Liver (tissue), 9 donors: ENCODE measurements around the gene SLC47A2. TPM values are rescaled to one million over a fixed set of nuclear protein-coding genes. Genes with fewer than 3 reads are reported as not detected.

Experiments used
- DNase-seq: peaks from one replicate; pipeline ENCODE4 v3.0.0-alpha.2; 2017; ENCODE audit warnings: low spot score
- H3K27ac ChIP-seq, 2 donors: one replicate each; pipeline ENCODE4 v1.7.0; 2013; ENCODE audit warnings: inconsistent platforms in 2 of 2, low read length in 2 of 2, control low read depth in 1 of 2, low read depth in 1 of 2, mild to moderate bottlenecking in 1 of 2
- H3K27me3 ChIP-seq, 4 donors: one replicate each; pipeline versions ENCODE4 v1.6.1 to v1.7.0; 2013; ENCODE audit warnings: low read length in 3 of 4, inconsistent platforms in 1 of 4, mild to moderate bottlenecking in 1 of 4, moderate library complexity in 1 of 4; ENCODE audit not compliant: control insufficient read depth in 4 of 4, insufficient read depth in 4 of 4
- H3K36me3 ChIP-seq, 4 donors: one replicate each; pipeline versions ENCODE4 v1.6.1 to v1.7.0; 2013; ENCODE audit warnings: low read length in 3 of 4, mild to moderate bottlenecking in 3 of 4, low read depth in 1 of 4, moderate library complexity in 1 of 4; ENCODE audit not compliant: control insufficient read depth in 4 of 4, insufficient read depth in 3 of 4
- H3K4me1 ChIP-seq, 4 donors: one replicate each; pipeline versions ENCODE4 v1.6.1 to v1.7.0; 2013; ENCODE audit warnings: low read length in 3 of 4, mild to moderate bottlenecking in 3 of 4, moderate library complexity in 1 of 4; ENCODE audit not compliant: control insufficient read depth in 4 of 4, insufficient read depth in 4 of 4
- H3K4me3 ChIP-seq, 3 donors: one replicate each; pipeline versions ENCODE4 v1.6.1 to v1.7.0; 2013; ENCODE audit warnings: low read length in 3 of 3, control low read depth in 1 of 3, low read depth in 1 of 3, mild to moderate bottlenecking in 1 of 3
- H3K9ac ChIP-seq, 2 donors: one replicate each; pipeline ENCODE4 v1.7.0; 2013; ENCODE audit warnings: low read length in 2 of 2, mild to moderate bottlenecking in 2 of 2, moderate library complexity in 2 of 2, control low read depth in 1 of 2, low read depth in 1 of 2
- H3K9me3 ChIP-seq, 4 donors: one replicate each; pipeline versions ENCODE4 v1.6.1 to v1.7.0; 2013; ENCODE audit warnings: low read length in 3 of 4; ENCODE audit not compliant: control insufficient read depth in 4 of 4
- EGR1 ChIP-seq, 2 donors: IDR thresholded peaks; 2 replicates each; pipeline ENCODE4 v1.6.1; 2016 to 2018; ENCODE audit warnings: antibody characterized with exemption in 2 of 2, low read depth in 2 of 2
- FOXA1 ChIP-seq: IDR thresholded peaks from 2 replicates; pipeline ENCODE4 v1.6.1; 2016; ENCODE audit warnings: antibody characterized with exemption
- FOXA2 ChIP-seq: IDR thresholded peaks from 2 replicates; pipeline ENCODE4 v1.6.1; 2016; ENCODE audit warnings: antibody characterized with exemption
- GABPA ChIP-seq, 2 donors: IDR thresholded peaks in 1 of 2; conservative IDR thresholded peaks in 1 of 2; 2 replicates each; pipeline ENCODE4 v1.6.1; 2016; ENCODE audit warnings: antibody characterized with exemption in 2 of 2, mild to moderate bottlenecking in 1 of 2, moderate library complexity in 1 of 2
- HNF4A ChIP-seq, 2 donors: conservative IDR thresholded peaks; 2 replicates each; pipeline ENCODE4 v1.6.1; 2016; ENCODE audit warnings: antibody characterized with exemption in 2 of 2, mild to moderate bottlenecking in 2 of 2
- HNF4G ChIP-seq: IDR thresholded peaks from 2 replicates; pipeline ENCODE4 v1.6.1; 2016; ENCODE audit warnings: antibody characterized with exemption
- JUND ChIP-seq, 2 donors: IDR thresholded peaks; 2 replicates each; pipeline ENCODE4 v1.6.1; 2016; ENCODE audit warnings: antibody characterized with exemption in 2 of 2
- MAX ChIP-seq: IDR thresholded peaks from 2 replicates; pipeline ENCODE4 v1.6.1; 2016; ENCODE audit warnings: antibody characterized with exemption
- NR2F2 ChIP-seq: IDR thresholded peaks from 2 replicates; pipeline ENCODE4 v1.6.1; 2016; ENCODE audit warnings: antibody characterized with exemption
- RAD21 ChIP-seq, 2 donors: IDR thresholded peaks; 2 replicates each; pipeline ENCODE4 v1.6.1; 2016; ENCODE audit warnings: antibody characterized with exemption in 2 of 2, mild to moderate bottlenecking in 2 of 2
- RXRA ChIP-seq, 2 donors: IDR thresholded peaks; 2 replicates each; pipeline ENCODE4 v1.6.1; 2017 to 2018; ENCODE audit warnings: antibody characterized with exemption in 2 of 2, mild to moderate bottlenecking in 1 of 2
- SP1 ChIP-seq: IDR thresholded peaks from 2 replicates; pipeline ENCODE4 v1.6.1; 2018; ENCODE audit warnings: antibody characterized with exemption, mild to moderate bottlenecking
- TAF1 ChIP-seq: conservative IDR thresholded peaks from 2 replicates; pipeline ENCODE4 v1.6.1; 2016; ENCODE audit warnings: antibody characterized with exemption, mild to moderate bottlenecking
- YY1 ChIP-seq: IDR thresholded peaks from 2 replicates; pipeline ENCODE4 v1.6.1; 2016; ENCODE audit warnings: antibody characterized with exemption, mild to moderate bottlenecking
- WGBS: extraction: QIAGEN DNeasy Blood & Tissue Kit; methylation state at CpG from one replicate; pipeline ENCODE4 v1.1.7; 2013; 5-methylcytosine and 5-hydroxymethylcytosine counted together
- polyA plus RNA-seq, 2 donors: library from polyadenylated mRNA; stranded (reverse) in 1 of 2; unstranded in 1 of 2; fragments of 200-250 nt in 1 of 2; fragments of >200 nt in 1 of 2; fragmentation: Nextera tagmentation in 1 of 2; extraction: Ambion mirVana in 1 of 2; gene quantifications; one replicate each; pipeline versions ENCODE4 v1.2.1 to v1.2.3, GENCODE V29; 2013 to 2015
- total RNA-seq, 2 donors: library from RNA; depleted of rRNA; stranded (reverse); fragments of >200 nt; gene quantifications; one replicate each; pipeline ENCODE4 v1.2.3, GENCODE V29; 2014
- TF ChIP-seq, protein P1 (sequence below): IDR thresholded peaks from 2 replicates; pipeline ENCODE4 v1.6.1; 2016; ENCODE audit warnings: antibody characterized with exemption
- TF ChIP-seq, protein P2 (sequence below): IDR thresholded peaks from 2 replicates; pipeline ENCODE4 v1.6.1; 2016; ENCODE audit warnings: antibody characterized with exemption, mild to moderate bottlenecking
- TF ChIP-seq, protein P3 (sequence below): IDR thresholded peaks from 2 replicates; pipeline ENCODE4 v1.6.1; 2016; ENCODE audit warnings: antibody characterized with exemption
- TF ChIP-seq, protein P4 (sequence below): fragments of 150-350 bp; IDR thresholded peaks from 2 replicates; pipeline ENCODE4 v1.5.1; 2017; ENCODE audit warnings: improper control_type of control experiment, low read depth, low read length; ENCODE audit not compliant: missing input control
- donor health status: healthy.
- donor health status: healthy.
- donor health status: healthy.
- donor health status: healthy.
- donor health status: healthy.

The SLC47A2 gene
- total and polyA plus RNA-seq, 4 donors: 0.08 TPM; not detected in 3

DNA sequence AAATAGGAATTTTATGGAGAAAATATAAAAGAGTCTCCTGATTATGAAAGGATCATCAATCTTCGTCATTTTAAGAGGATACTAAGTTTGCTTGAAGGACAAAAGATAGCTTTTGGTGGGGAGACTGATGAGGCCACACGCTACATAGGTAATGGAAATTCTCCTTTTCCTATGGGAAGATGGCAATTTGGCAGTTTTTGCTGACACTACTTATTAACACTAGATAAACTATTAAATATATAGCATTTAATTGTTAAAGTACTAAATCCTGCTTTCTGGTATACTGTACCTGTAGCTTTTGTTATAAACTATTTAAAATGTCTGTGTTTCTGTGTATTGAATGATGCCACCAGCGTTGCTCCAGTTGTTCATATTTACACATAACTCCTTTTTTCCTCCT lies 55.3 kb downstream of the SLC47A2 start:
- Histone ChIP-seq H3K27me3 (no peaks in the 10 kb centered on the region), H3K4me1 (peaks cover 6 to 70% (median 51%) of the 10 kb centered on the region in 4 donors), H3K36me3 (peaks cover 5 to 44% (median 27%) of the 10 kb centered on the region in 4 donors), H3K4me3 (no peak overlapping the region), H3K27ac (peak overlapping the region; percentile 70 to 82), H3K9ac (no peak overlapping the region), H3K9me3 (no peaks in the 10 kb centered on the region)
- 85% methylated on average over 3 of the region's 3 CpGs for WGBS
- DNase-seq: no peak
- TF ChIP-seq, protein P1, sequence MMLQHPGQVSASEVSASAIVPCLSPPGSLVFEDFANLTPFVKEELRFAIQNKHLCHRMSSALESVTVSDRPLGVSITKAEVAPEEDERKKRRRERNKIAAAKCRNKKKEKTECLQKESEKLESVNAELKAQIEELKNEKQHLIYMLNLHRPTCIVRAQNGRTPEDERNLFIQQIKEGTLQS: no peak
- TF ChIP-seq EGR1 (IDR thresholded peaks at IDR 0.05; ENCODE audit: low read depth in 2 of 2) (no peak), HNF4A (conservative IDR thresholded peaks at IDR 0.05) (no peak), RAD21 (IDR thresholded peaks at IDR 0.05) (no peak), JUND (IDR thresholded peaks at IDR 0.05) (no peak), HNF4G (no peak)
- TF ChIP-seq, protein P2, sequence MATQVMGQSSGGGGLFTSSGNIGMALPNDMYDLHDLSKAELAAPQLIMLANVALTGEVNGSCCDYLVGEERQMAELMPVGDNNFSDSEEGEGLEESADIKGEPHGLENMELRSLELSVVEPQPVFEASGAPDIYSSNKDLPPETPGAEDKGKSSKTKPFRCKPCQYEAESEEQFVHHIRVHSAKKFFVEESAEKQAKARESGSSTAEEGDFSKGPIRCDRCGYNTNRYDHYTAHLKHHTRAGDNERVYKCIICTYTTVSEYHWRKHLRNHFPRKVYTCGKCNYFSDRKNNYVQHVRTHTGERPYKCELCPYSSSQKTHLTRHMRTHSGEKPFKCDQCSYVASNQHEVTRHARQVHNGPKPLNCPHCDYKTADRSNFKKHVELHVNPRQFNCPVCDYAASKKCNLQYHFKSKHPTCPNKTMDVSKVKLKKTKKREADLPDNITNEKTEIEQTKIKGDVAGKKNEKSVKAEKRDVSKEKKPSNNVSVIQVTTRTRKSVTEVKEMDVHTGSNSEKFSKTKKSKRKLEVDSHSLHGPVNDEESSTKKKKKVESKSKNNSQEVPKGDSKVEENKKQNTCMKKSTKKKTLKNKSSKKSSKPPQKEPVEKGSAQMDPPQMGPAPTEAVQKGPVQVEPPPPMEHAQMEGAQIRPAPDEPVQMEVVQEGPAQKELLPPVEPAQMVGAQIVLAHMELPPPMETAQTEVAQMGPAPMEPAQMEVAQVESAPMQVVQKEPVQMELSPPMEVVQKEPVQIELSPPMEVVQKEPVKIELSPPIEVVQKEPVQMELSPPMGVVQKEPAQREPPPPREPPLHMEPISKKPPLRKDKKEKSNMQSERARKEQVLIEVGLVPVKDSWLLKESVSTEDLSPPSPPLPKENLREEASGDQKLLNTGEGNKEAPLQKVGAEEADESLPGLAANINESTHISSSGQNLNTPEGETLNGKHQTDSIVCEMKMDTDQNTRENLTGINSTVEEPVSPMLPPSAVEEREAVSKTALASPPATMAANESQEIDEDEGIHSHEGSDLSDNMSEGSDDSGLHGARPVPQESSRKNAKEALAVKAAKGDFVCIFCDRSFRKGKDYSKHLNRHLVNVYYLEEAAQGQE: no peak

DNA sequence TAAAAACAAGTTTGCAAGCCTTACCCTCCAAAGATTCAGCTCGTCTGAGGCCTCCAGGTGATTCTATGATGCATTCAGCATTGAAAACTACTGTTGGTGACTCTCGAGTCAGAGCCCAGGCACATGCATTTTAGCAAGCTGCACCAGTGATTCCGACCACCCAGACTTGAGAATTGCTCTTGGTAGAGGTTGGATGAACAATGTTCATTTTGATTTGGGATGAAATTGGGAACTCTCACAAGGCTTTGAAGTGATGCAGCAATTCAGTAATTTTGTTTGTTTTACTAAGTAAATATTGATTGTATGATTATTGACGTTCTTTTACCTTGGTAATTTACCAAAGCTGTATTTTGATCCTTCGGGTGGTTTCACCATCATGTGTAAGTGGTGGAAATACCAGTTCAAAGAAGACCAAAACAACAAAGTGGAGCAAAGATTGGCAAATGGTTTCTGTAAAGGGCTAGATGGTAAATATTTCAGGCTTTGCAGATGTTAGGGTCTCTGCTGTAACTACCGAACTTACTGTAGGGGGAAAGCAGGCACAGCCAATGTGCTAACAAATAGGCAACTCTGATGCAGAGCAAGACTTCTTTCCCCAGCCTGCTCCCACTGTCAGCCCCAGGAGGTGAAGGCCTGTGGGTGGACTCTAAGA lies 56.0 kb downstream of the SLC47A2 start:
- Histone ChIP-seq H3K9ac (peak overlapping the region in 1 of 2 donors; percentile 7), H3K4me3 (no peak overlapping the region), H3K4me1 (peaks cover 9 to 74% (median 57%) of the 10 kb centered on the region in 4 donors), H3K27ac (peak overlapping the region; percentile 70 to 82), H3K36me3 (peaks cover 4 to 39% (median 23%) of the 10 kb centered on the region in 4 donors), H3K27me3 (no peaks in the 10 kb centered on the region), H3K9me3 (no peaks in the 10 kb centered on the region)
- TF ChIP-seq, protein P3, sequence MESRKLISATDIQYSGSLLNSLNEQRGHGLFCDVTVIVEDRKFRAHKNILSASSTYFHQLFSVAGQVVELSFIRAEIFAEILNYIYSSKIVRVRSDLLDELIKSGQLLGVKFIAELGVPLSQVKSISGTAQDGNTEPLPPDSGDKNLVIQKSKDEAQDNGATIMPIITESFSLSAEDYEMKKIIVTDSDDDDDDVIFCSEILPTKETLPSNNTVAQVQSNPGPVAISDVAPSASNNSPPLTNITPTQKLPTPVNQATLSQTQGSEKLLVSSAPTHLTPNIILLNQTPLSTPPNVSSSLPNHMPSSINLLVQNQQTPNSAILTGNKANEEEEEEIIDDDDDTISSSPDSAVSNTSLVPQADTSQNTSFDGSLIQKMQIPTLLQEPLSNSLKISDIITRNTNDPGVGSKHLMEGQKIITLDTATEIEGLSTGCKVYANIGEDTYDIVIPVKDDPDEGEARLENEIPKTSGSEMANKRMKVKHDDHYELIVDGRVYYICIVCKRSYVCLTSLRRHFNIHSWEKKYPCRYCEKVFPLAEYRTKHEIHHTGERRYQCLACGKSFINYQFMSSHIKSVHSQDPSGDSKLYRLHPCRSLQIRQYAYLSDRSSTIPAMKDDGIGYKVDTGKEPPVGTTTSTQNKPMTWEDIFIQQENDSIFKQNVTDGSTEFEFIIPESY: peak; percentile 73
- TF ChIP-seq TAF1 (no peak), RXRA (IDR thresholded peaks at IDR 0.05) (peak; percentile 71 to 84), YY1 (peak; percentile 79), MAX (peak; percentile 42), JUND (IDR thresholded peaks at IDR 0.05) (peak in 1 of 2 donors; percentile 79), HNF4G (peak; percentile 33), SP1 (peak; percentile 56), RAD21 (IDR thresholded peaks at IDR 0.05) (peak; percentile 28 to 36), NR2F2 (no peak), HNF4A (conservative IDR thresholded peaks at IDR 0.05) (peak; percentile 87 to 90), FOXA1 (peak; percentile 73), EGR1 (IDR thresholded peaks at IDR 0.05; ENCODE audit: low read depth in 2 of 2) (peak in 1 of 2 donors; percentile 58), FOXA2 (peak; percentile 94), GABPA (IDR thresholded peaks at IDR 0.05 in 1 of 2, conservative IDR thresholded peaks at IDR 0.05 in 1 of 2) (no peak)
- TF ChIP-seq, protein P2: peak; percentile 31
- TF ChIP-seq, protein P1: no peak
- TF ChIP-seq, protein P4, sequence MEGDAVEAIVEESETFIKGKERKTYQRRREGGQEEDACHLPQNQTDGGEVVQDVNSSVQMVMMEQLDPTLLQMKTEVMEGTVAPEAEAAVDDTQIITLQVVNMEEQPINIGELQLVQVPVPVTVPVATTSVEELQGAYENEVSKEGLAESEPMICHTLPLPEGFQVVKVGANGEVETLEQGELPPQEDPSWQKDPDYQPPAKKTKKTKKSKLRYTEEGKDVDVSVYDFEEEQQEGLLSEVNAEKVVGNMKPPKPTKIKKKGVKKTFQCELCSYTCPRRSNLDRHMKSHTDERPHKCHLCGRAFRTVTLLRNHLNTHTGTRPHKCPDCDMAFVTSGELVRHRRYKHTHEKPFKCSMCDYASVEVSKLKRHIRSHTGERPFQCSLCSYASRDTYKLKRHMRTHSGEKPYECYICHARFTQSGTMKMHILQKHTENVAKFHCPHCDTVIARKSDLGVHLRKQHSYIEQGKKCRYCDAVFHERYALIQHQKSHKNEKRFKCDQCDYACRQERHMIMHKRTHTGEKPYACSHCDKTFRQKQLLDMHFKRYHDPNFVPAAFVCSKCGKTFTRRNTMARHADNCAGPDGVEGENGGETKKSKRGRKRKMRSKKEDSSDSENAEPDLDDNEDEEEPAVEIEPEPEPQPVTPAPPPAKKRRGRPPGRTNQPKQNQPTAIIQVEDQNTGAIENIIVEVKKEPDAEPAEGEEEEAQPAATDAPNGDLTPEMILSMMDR: no peak
- DNase-seq: no peak
- WGBS: 31% methylated on average over 6 of the region's 6 CpGs
